ENCODE data around the gene ELP4.
"Not testable (repeated sequence)": the region's sequence is repeated elsewhere in the genome, so short reads cannot be mapped to it uniquely, and the experiment has no call there.

Gene ELP4

DNA sequence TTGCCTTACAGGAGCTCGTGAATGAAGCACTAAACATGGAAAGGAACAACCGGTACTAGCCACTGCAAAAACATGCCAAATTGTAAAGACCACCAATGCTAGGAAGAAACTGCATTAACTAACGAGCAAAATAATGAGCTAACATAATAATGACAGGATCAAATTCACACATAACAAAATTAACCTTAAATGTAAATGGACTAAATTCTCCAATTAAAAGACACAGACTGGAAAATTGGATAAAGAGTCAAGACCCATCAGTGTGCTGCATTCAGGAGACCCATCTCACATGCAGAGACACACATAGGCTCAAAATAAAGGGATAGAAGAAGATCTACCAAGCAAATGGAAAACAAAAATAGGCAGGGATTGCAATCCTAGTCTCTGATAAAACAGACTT is 66.2 kb downstream of the ELP4 start:
- not testable (repeated sequence) for H4K20me1 ChIP-seq (ENCODE audit: insufficient read depth, low read length); H3K4me3 ChIP-seq (ENCODE audit: low read depth, low read length, poor library complexity, severe bottlenecking); H3K9ac ChIP-seq (ENCODE audit: low read length); H3K9me3 ChIP-seq (ENCODE audit: low read length); H3K4me2 ChIP-seq (ENCODE audit: low read length); H3K4me1 ChIP-seq (ENCODE audit: insufficient read depth, low read length, severe bottlenecking); H3K79me2 ChIP-seq (ENCODE audit: insufficient read depth, low read length); H3F3A ChIP-seq (ENCODE audit: insufficient read depth, low read length); H3K9me2 ChIP-seq (ENCODE audit: low read depth, low read length); H3K36me3 ChIP-seq (ENCODE audit: insufficient read depth, low read length); H3K27me3 ChIP-seq (ENCODE audit: insufficient read depth, low read length); H2AFZ ChIP-seq (ENCODE audit: low read length); H3K27ac ChIP-seq (ENCODE audit: low read depth, low read length, poor library complexity, severe bottlenecking)

GRCh38 chr11:31579412-31579811 is 69.8 kb downstream of the ELP4 start:
- not testable (repeated sequence) for H4K20me1 ChIP-seq (ENCODE audit: insufficient read depth, low read length); H3K4me3 ChIP-seq (ENCODE audit: low read depth, low read length, poor library complexity, severe bottlenecking); H3K27ac ChIP-seq (ENCODE audit: low read depth, low read length, poor library complexity, severe bottlenecking); H3K9me2 ChIP-seq (ENCODE audit: low read depth, low read length); H3F3A ChIP-seq (ENCODE audit: insufficient read depth, low read length); H3K4me1 ChIP-seq (ENCODE audit: insufficient read depth, low read length, severe bottlenecking); H3K4me2 ChIP-seq (ENCODE audit: low read length); H3K79me2 ChIP-seq (ENCODE audit: insufficient read depth, low read length); H3K36me3 ChIP-seq (ENCODE audit: insufficient read depth, low read length); H3K9ac ChIP-seq (ENCODE audit: low read length); H3K27me3 ChIP-seq (ENCODE audit: insufficient read depth, low read length); H3K9me3 ChIP-seq (ENCODE audit: low read length); H2AFZ ChIP-seq (ENCODE audit: low read length)

- Histone ChIP-seq H4K20me1 (ENCODE audit: insufficient read depth, low read length) (no peaks in the 10 kb centered on the region), H3K27me3 (ENCODE audit: insufficient read depth, low read length) (no peaks in the 10 kb centered on the region), H3K4me3 (ENCODE audit: low read depth, low read length, poor library complexity, severe bottlenecking) (no peak overlapping the region), H3K27ac (ENCODE audit: low read depth, low read length, poor library complexity, severe bottlenecking) (no peak overlapping the region), H3K9me3 (ENCODE audit: low read length) (no peaks in the 10 kb centered on the region), H2AFZ (ENCODE audit: low read length) (no peak overlapping the region), H3K9me2 (ENCODE audit: low read depth, low read length) (no peaks in the 10 kb centered on the region), H3F3A (ENCODE audit: insufficient read depth, low read length) (no peaks in the 10 kb centered on the region), H3K4me2 (ENCODE audit: low read length) (no peak overlapping the region), H3K36me3 (ENCODE audit: insufficient read depth, low read length) (peaks cover 3% of the 10 kb centered on the region; the same call in 1 of the 2 replicates), H3K4me1 (ENCODE audit: insufficient read depth, low read length, severe bottlenecking) (no peaks in the 10 kb centered on the region), H3K9ac (ENCODE audit: low read length) (no peak overlapping the region), H3K79me2 (ENCODE audit: insufficient read depth, low read length) (no peaks in the 10 kb centered on the region)
- TF ChIP-seq EZH2 (IDR thresholded peaks at IDR 0.05; ENCODE audit: borderline replicate concordance, low read length) (no peak), CTCF (IDR thresholded peaks at IDR 0.05; ENCODE audit: low read length) (no peak)
Observed at GRCh38 chr11:31582697-31583096, 73.1 kb downstream of the ELP4 start.

- Histone ChIP-seq H3K4me1 (ENCODE audit: insufficient read depth, low read length, severe bottlenecking) (no peaks in the 10 kb centered on the region), H3K4me3 (ENCODE audit: low read depth, low read length, poor library complexity, severe bottlenecking) (no peak overlapping the region), H3K9ac (ENCODE audit: low read length) (no peak overlapping the region), H3K9me2 (ENCODE audit: low read depth, low read length) (no peaks in the 10 kb centered on the region), H3K36me3 (ENCODE audit: insufficient read depth, low read length) (peaks cover 20% of the 10 kb centered on the region), H3F3A (ENCODE audit: insufficient read depth, low read length) (no peaks in the 10 kb centered on the region), H3K79me2 (ENCODE audit: insufficient read depth, low read length) (no peaks in the 10 kb centered on the region), H3K4me2 (ENCODE audit: low read length) (no peak overlapping the region), H3K27ac (ENCODE audit: low read depth, low read length, poor library complexity, severe bottlenecking) (no peak overlapping the region), H4K20me1 (ENCODE audit: insufficient read depth, low read length) (no peaks in the 10 kb centered on the region), H2AFZ (ENCODE audit: low read length) (no peak overlapping the region), H3K27me3 (ENCODE audit: insufficient read depth, low read length) (no peaks in the 10 kb centered on the region), H3K9me3 (ENCODE audit: low read length) (no peaks in the 10 kb centered on the region)
- no peak for TF ChIP-seq CTCF (IDR thresholded peaks at IDR 0.05; ENCODE audit: low read length)
- no peak for TF ChIP-seq EZH2 (IDR thresholded peaks at IDR 0.05; ENCODE audit: borderline replicate concordance, low read length)
Observed at GRCh38 chr11:31598454-31598853, 88.9 kb downstream of the ELP4 start.
